HG03280 (cell line): Measurements from ENCODE around the gene HBS1L.

Experiments used
- ATAC-seq: cut with Tn5 transposase; IDR thresholded peaks from one replicate; pipeline ENCODE4 v1.9.1; 2021; ENCODE audit warnings: mild to moderate bottlenecking, moderate library complexity; ENCODE audit not compliant: unreplicated experiment

Gene HBS1L

DNA sequence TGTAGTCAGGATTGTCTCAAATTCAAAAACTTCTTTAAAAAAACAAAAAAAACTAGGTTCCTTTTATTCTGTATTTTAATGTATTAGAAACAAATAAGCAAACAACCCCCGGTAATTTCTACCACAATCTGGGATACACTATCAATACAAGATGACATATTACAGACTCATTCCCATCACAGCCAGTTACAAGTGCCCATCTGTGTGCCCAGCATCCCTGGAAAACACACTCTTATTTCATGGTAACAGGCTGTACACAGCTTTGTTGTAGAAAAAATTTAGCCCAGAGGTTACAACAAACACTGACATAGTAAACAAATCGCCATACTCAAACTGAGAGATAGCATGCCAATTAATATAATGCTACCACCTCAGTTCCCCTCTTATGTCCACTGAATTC is 16.3 kb downstream of the HBS1L start:
- no peak for ATAC-seq

DNA sequence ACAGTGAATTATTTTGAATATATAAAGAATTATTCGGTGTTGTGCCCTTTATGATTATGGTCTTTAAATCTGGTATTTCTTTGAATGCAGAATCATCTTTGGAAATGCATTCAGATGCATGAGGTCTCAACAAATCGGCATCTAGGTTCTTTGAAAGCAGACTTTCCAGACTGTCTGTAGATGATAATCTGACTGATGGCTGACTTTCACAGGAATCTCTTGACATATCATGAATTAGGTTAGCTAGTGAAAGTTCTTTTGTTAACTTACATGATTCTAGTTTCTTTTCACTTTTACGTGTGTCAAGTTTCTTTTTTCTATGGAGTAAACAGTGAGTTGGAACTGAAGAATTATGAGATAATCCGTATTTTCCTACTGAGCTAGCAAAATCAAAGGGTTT is 17.1 kb downstream of the HBS1L start:
- no peak for ATAC-seq

DNA sequence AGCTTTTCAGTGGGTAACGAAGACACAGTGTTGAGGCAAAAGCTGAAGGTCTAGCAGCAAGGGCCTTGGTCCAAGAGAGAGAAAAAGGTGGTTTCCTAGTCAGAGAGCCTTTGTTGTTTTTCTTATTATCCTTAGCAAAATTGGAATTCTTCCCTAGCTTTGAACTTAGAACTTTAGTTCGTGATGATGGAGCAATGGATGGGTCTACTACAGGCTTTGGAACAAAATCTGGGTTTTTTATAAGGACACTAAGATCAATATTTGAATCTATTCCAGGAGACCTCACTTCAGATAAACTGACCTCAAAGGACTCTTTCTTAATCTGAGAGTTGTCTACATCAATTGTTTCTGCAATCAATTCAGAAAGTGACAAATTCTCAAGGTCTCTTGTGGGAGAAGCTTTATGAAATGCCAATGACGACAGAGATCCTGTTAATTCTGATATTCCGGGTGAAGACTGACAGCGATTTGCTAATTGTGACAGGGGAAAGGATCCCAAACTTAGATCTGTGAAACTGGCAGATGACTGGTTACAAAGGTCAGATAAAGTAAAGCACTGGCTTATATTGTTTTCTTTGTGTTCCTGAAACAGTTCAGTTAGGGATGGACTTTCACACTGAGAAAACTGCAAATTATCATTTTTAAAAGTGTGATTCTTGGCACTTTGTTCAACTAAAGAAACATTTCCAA is 17.7 kb downstream of the HBS1L start:
- ATAC-seq: no peak

DNA sequence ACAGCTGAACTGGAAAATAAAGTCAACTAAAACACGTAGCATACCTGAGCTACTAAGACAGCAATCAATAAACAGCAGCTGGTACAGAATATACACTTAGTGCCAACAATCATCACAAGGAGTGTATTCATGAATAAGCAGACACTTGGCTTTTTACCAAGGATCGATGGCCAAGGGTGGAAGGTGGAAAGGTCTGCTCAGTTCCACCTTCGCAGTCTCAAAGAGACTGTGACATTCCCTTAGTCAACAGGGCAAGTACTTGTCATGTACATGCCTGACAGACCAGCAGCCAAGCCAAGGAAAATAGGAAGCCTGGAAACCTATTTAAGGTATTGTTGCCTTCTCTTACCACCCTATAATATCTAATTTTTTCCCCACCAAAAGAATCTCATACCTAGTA is 21.4 kb downstream of the HBS1L start:
- no peak for ATAC-seq

DNA sequence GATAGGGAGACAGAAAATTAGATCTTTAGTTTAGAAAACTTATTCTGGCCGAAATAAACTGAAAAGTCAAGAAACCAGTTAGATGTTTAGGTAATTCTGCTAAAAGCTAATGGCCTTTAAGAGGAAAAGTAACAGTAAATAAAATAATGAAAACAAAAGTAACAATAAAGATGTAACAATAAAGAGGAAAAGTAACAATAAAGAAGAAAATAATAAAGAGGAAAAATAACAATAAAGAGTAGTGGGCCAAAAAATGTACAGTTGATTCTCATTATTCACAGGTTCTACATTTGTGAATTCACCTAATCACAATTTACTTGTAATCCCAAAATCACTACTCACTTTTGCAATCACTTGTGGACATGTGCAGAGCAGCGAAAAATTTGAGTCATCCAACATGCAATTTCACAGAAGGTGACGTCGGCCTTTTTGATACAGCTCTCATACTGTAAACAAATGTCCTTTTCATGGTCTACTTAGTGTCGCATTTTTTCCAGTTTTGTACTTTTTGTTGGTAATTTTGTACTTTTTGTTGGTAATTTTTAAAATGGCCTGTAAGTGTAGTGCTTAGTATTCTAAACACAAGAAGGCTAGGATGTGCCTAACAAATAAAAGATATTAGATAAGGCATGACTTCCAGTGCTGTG is 24.0 kb downstream of the HBS1L start:
- no peak for ATAC-seq

DNA sequence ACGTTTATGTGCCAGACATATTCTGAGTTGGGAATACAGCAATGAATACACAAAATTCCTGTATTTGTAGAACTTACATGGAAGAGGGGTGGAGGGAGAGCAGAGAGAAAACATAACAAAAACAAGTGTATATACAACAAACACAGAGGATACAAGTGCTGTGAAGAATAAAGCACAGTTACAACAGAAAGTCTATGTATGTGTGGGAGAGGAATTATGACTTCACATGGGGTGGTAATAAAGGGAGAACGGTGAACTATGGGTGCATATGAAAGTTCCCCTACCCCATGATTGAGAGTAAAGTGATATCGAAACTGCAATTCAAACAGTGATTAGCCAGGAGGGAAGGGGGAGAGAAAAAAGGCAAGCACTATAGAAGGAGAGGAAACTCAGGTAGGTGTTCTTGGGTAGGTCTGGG is 24.6 kb downstream of the HBS1L start:
- peak; percentile 90 for ATAC-seq

DNA sequence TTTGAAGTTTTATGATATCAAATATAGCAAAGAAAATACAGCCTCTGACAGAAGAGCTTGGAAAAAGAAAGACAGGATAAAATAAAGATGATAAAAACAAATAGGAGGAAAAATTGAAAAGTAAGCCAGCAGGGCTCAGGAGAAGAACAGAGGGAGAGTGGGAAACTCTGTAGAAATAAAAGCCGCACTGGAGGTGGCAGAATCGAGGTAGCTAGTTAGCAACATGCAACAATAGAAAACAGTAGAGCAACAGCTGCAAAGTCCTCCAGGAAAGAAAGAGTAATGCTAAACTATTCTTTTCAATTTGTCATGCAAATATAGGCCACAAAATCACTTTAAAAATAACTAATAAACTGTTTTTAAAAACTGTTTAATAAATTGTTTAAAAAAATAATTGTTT is 28.8 kb downstream of the HBS1L start:
- ATAC-seq: no peak

DNA sequence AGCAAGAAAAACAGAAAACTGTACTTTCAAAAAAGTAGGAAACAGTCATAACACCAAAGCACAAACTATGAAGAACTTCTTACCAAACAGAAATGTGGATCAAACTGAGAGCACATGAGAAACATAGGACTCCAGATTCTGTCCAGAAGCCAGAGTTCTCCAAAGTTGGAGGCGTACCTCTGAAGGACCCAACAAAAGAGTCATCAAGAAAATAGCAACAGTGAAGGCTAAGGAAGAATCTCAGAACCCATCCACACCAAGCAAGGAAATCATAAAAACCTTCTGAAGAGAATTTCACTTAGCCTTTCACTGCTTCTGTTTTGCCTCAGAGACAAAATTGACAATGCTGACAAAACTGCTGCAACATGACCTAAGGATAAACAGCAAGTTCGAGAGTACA is 29.4 kb downstream of the HBS1L start:
- ATAC-seq: no peak

DNA sequence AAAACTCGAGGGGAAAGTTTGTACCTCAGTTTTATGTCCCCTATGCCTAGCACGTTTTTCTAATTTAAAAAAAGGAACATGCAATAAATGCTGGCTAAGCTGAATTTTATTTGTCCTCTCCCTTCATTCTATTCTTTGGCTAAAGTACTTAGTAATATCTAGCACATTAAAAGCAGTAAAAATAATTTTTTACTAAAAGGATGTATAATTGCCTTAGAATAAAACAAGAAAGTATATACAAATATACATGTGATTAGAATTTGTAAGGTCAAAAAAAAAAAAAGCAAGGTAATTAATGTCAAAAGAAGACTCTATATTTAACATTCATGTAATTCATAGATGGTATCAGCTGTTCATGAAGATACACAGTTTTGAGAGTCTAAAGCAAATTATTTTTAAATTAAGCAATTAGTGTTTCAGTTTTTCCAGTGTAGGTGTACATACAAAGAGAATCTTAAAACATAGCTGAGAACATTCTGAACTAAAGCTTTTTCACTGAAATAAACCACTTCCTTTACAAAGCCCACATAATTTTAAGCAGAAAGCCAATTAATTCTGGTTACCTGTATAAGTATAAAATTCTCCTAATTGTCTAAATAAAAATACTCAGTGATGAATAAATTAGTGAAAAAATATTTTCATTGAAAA is 32.4 kb downstream of the HBS1L start:
- ATAC-seq: no peak

DNA sequence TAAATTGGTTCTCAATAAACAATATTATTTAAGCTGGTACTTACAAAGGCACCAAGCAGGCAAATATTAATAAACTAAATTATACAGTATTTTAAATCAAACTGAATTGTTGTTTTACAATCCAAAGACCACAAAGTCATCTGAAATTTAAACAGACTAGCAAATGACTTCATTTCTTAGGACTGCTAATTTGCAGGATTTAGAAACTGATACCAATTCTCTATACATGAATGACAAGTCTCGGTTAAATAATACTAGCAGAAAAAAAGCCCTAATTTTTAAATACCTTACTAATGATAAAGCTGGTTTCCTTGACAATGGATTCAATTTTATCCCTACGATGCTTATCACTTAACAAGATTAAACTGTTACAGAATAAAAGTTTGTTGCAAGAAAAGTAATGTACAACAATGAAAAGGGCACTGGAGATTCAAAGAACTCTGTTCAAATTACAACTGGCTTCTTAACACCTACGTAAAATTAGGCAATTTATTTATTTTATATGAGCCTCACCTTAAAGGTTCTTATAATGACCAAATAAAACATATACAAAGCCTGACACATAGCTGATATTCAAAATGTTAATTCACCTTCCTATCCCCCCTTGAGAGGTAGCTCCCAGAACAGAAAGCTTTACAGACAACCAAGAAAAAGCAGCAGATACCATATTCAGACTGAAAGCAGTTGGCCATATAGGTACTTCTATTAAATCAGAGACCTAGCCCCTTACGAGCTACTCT is 33.1 kb downstream of the HBS1L start:
- ATAC-seq: peak; percentile 68

DNA sequence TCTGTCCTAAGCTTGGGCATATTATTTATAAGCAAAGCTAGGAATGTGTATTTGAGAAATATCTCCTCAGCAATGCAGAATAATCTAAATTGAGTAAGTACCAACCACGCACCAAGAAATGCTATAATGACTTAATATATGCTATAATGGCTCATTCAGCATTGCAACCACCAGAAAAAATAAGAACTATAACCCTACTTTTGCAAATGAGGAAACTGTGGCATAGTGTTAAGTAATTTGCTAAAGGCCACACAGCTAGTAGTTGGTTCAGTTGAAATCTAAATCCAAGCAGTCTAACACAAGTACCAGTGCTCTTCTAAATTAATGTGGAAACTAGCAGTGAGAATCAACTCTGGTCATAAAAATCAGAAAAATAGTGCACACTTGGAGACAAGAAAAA is 35.7 kb downstream of the HBS1L start:
- ATAC-seq: no peak

DNA sequence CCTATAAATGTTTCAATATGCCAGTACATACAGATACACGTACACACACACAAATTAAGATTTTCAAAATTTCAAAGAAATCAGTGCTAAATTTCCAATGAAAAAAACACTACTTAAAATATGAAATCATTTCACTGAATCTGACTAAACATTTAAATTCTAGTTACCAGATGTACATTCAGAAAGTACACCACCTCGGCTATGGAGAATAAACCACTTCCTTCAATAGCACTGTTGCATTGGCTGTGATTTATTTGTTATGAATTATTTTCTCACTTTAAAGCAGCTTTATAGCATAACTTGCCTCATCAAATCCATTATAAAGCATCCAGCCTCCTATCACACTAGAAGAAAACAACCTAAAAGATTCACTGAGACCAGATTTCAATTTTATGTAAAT is 36.6 kb downstream of the HBS1L start:
- no peak for ATAC-seq

DNA sequence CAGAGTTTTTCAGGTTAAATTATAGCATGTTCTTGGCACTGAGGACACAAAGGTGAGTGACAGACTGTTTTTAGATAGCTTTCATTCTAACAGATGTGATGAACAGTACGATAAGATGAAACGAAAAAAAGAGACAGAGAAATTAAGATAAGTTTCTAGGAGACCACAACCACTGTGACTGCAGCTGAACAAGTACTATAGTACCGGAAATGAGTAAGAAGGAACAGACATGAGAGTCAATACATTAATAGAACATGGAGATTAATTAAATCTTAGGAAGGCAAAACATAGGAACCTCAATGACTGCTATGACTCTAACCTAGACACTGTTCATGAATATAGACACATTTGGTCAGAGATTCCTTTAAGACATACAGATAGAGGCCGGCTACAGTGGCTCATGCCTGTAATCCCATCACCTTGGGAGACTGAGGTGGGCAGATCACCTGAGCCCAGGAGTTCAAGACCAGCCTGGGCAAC is 40.2 kb downstream of the HBS1L start:
- ATAC-seq: peak; percentile 97

DNA sequence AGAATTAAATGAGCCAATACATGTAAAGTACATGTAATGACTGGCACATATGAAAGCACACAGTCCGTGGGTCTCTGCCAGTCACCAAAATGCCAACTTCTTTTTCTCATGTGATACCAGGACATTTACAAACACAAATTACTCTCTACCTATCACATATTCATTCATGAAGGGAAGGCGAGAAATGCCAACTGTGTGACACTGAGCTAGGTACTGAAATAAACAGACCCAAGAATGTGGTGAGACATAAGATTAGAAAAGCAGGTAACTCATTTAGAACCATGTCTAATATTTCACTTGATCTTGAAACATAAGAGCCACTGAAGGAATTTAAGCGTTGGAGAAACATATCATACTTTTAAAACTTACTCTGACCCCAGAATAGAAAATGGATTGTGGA is 41.4 kb downstream of the HBS1L start:
- no peak for ATAC-seq

DNA sequence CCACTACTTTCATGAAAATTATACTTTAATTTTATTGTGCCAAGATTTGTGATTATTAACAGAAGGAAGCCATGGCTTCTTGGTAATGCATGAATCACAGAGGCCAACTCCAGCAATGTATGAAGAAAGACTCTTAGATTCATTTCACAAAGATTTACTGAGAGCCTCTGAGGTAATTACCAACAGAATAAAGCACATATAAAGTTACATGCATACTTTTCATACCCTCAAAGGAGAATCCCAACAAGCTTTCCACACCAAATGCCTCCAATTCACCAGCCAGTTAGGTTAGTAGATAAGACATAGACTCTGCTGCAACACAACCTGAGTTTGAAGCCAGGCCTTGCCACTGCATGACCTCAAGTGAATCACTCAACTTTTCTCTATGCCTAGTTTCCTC is 41.9 kb downstream of the HBS1L start:
- ATAC-seq: no peak

DNA sequence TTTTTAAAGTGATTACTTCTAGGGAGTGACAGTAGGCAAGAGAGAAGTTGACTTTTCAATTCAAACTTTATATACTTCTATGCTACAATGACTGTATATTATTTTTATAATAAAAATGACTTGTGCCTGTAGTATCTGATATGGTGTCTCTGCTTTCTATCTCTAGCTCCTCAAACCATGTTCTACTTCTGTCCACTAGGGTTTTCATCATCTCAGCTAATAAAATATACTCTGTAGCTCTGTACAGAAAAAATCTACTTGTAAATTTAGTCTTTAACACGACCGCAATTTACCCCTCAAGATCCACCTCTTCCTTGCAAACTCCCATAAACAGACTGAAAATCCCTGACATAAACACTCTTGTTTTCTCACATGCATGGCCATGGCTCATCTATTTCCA is 42.3 kb downstream of the HBS1L start:
- no peak for ATAC-seq

DNA sequence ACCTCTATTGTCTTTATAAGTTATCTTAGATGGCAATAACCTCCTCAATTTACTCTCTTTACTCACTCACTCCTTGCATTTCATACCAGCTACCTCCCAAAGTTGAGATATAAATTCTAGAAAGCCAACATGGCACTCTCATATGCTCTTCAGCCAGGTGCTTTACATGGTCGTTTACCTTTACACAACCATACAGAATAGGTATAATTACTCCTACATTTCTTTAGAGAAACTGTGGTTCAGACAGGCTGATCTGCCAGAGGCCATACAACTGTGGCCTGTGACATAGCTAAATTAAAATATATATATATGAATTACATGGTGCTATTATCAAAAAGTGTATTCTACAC is 45.7 kb downstream of the HBS1L start:
- peak; percentile 18 for ATAC-seq

DNA sequence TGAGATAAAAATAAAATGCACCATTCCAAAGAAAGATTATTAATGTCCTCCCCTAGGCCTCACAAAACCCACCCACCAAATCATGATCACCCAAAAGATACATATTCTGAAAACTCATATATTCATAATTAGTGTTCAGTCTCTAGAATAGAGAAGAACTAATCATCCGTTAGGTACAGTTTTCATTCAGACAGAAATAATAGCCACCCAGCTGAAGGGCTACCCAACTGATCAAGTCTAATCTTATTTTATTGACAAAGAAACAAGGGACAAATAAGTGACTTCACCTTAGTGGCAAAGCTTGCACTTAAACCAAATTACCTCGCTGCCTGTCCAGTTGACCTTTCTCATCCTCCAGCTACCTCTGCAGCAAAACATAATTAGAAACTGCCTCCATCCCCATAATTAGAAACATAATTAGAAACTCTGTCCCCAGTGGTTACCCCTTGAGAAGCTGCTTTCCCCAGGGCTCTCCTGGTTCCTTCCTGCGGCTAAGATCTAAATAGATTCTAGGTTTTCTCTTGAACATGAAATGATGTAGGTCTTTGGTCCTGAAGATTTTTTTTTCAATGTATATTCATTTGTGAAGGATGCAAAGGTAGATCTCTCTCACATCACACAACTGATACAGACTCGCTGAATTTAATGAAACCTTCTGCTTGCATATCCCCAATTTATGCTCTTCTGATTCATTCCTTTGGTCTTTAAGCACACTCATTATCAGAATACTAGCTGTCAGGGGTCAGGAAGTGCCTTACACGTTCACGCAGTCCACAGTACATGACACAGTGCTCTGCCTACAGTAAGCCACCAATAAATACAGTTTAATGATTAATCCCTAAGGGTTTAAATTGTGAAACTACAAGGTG is 46.3 kb downstream of the HBS1L start:
- ATAC-seq: peak; percentile 73

DNA sequence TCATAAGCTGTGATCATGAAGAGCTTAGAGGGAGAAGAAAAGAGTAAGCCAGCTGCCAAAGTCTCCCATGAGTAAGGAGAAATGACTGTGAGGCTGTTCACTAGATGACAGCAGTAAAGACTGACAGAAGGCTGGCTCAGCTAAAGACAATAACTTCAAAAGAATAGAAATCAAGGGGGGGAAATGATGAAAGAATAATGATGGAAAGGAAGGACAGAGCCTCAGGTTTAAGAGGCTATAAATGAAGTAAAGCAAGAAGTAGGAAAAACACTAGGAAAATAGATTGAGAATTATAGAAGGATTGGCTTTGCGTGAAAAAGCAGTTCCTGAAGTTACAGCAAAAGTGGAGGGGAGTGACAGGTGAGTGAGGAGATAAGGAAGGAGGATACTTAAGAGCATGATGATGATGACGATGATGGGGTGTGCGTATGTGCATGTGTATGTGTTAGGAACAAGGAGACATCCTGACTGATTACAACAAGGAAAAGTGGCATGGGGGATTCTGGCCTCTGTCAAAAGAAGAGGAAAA is 48.2 kb downstream of the HBS1L start:
- no peak for ATAC-seq

DNA sequence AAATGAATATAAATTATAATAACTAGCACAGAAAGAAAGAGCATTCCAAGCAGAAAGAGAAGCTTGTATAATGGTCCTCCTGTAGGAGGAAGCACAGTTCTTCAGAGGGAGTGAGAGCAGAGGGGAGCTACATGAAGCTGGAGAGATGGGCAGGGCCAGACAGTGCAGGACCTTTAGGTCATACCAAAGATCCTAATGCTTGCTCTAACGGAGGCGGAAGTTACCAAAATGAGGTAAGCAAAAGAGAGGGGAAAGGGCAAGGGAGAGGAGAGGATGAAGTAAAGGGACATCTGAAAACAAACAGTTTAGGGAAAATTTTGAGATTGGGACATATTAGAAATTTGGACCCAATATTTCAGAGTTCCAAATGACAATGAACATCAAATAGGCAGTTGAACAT is 50.2 kb downstream of the HBS1L start:
- no peak for ATAC-seq
